Measurements from ENCODE around the gene KHSRP.

GRCh38 chr19:6467384-6467783 is 42.8 kb upstream of the KHSRP start:
- no peak for TF ChIP-seq ZNF274 (IDR thresholded peaks at IDR 0.05; ENCODE audit: low read depth, low read length)
- no peak for TF ChIP-seq YY1 (IDR thresholded peaks at IDR 0.05; ENCODE audit: insufficient read depth, insufficient read length)
- no peak for TF ChIP-seq SUZ12 (IDR thresholded peaks at IDR 0.05; ENCODE audit: extremely low read depth, insufficient read depth, insufficient read length)

Measured in NT2/D1 (cell line).